ENCODE results near the gene ADGRD1.

The ADGRD1 gene

DNA sequence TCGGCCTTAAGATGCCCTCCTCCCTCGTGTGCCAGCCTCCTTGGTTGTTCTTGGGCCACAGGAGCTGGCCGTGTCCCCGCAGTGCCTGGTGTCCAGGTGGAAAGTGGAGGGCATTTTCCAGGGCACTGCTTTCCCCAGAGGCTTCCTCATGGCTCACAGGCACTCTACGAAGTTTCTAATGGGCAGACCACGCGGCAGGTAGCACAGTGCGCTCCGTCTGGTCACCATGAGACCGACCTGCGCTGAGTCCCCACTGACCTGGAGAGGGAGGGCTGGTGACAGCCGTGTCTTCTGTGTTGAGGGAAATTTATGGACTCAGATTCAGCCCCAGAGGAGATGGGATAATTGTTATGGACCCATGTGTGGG is 186.3 kb downstream of the ADGRD1 start:
- no peak for DNase-seq

GRCh38 chr12:131140697-131141096 is 187.0 kb downstream of the ADGRD1 start:
- no peak for DNase-seq

DNA sequence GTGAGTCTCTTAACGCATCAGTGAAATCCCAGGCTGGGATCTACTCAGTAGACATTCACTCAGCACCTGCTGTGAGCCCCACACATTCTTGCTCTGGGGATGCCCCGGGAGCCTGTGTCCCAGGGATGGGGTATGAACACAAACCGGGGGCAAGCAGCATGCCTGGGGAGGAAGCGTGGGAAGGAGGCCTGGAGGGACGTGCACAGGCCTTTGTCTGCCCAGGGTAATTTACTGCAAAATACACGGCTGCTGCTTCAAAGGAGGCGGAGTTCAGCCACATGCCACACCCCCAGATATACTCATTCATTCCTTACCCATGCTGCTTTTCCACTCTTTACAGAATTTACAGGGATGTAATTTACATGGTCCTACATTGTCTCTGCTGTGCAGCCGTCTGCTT is 187.8 kb downstream of the ADGRD1 start:
- no peak for DNase-seq

GRCh38 chr12:131142891-131143657 is 189.4 kb downstream of the ADGRD1 start:
- no peak for DNase-seq

DNA sequence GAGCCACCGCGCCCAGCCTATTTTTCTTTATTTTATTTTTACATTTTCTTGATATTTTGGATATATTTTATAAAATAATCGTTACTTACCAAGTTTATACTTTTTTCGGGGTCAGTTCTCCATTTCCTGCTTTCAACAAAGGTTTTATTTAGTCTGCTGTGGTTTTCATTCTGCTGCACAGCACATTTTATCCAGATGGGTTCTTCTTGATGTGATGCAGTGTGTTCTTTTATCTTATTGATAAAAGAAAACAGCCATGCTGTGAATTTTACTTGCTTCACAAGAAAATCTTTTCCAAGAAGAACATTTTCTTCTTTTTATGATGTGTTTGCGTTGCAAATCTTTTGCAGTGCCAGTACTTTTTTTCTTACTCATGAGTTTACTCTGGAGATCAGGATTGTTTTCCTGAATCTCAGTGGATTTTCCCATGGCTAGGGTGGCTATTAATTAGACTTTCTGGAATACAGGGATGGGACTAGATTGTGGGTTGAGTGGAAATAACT is 192.5 kb downstream of the ADGRD1 start:
- DNase-seq: no peak

DNA sequence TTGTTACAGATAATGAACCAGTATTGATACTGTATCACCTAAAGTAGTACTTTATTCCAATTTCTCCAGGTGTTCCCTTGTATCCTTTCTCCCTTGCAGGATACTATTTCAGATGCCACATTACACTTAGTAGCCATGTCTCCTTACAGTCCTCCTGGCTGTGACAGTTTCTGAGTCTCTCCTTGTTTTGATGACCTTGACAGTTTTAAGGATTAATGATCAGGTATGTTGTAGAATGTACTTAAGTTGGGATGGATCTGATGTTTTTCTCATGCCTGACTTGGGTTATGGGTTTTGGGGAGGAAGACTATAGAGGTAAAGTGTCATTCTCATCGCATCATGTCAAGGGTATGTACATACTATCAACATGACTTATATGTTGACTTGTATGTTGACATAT is 193.6 kb downstream of the ADGRD1 start:
- no peak for DNase-seq

DNA sequence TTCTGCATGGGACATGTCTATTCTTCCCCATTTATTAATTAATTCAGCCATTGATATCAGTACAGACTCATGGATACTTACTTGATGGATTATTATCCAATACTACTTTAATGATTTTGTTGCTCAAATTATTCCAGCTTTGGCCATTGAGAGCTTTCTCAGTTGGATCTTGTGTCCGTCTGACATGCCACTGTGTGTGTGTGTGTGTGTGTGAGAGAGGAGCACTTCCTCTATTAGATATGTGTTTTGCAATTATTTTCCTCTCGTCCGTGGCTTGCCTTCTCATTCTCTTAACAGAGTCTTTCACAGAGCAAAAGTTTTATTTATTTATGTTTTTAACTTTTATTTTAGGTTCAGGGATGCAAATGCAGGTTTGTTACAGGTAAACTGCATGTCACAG is 194.2 kb downstream of the ADGRD1 start:
- DNase-seq: no peak

GRCh38 chr12:131151558-131152345 is 198.0 kb downstream of the ADGRD1 start:
- DNase-seq: no peak

GRCh38 chr12:131152587-131152986 is 198.9 kb downstream of the ADGRD1 start:
- DNase-seq: no peak

- DNase-seq: no peak
Observed at GRCh38 chr12:131153016-131153415, 199.3 kb downstream of the ADGRD1 start.

DNA sequence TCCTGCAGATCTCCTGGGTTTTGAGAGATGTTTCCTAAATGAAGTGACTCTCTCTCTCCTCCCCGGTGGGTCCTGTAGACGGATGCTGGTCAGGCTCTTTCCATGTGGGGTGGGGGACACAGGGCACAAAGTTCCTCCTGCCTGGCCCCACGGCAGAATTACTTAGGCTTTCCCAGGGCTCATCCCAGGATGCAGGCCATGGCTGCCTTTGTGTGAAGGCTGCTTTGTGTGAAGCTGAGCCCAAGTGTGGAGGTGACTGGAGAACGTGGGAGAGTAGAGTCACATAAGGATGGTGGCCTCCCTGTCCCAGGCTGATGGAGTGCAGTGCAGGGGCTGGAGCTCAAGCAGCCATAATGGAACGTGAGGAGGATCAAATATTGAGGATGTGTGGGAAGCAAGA is 200.2 kb downstream of the ADGRD1 start:
- no peak for DNase-seq

DNA sequence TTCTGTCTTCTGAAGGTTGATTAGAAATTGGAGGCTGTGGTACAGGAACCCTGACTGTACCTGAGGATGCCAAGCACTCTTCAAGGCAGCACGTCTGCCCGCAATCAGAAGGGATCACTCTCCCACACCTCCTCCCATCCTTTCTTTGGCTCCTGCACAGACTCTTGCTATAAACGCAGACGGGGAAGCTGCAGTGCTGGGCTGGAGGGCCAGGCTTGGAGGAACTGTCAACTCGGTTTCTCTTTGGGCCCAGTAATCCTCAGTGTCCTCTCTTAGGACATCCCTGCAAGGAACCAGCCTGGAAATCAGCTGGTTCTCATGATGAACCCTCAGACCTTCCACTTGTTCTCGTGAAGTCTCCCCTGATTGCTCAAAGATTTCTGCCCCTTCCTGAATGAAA is 201.4 kb downstream of the ADGRD1 start:
- no peak for DNase-seq

GRCh38 chr12:131157743-131158142 is 204.0 kb downstream of the ADGRD1 start:
- no peak for DNase-seq

GRCh38 chr12:131159660-131160059 is 206.0 kb downstream of the ADGRD1 start:
- DNase-seq: no peak

- no peak for DNase-seq
Observed at GRCh38 chr12:131162113-131162512, 208.4 kb downstream of the ADGRD1 start.

DNA sequence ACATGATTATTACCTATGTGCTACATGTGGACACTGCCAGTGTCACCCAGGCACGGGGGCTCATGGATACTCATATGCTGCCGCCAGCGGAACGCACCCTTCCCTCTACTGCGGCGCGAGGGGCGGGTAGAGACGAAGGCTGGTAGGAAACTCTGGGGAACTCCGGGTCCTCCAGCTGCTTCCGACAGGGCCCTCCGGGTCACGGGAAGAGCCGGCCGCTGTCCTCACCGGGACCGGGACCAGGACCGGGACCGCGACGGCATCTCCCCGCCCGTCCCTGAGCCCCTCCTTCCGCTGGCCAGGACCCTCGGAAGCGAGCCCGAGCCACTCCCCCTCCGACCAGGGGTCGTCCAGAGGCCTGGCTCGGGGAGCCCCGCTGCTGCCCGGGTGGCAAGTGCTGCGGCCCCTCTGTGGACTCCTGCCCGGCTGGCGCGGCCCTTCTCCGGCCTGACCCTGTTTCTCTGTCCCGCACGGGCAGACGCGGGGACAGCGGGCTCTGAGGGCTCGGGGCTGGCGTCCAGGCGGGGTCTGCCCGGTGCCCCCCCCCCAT is 209.6 kb downstream of the ADGRD1 start:
- DNase-seq: no peak

DNA sequence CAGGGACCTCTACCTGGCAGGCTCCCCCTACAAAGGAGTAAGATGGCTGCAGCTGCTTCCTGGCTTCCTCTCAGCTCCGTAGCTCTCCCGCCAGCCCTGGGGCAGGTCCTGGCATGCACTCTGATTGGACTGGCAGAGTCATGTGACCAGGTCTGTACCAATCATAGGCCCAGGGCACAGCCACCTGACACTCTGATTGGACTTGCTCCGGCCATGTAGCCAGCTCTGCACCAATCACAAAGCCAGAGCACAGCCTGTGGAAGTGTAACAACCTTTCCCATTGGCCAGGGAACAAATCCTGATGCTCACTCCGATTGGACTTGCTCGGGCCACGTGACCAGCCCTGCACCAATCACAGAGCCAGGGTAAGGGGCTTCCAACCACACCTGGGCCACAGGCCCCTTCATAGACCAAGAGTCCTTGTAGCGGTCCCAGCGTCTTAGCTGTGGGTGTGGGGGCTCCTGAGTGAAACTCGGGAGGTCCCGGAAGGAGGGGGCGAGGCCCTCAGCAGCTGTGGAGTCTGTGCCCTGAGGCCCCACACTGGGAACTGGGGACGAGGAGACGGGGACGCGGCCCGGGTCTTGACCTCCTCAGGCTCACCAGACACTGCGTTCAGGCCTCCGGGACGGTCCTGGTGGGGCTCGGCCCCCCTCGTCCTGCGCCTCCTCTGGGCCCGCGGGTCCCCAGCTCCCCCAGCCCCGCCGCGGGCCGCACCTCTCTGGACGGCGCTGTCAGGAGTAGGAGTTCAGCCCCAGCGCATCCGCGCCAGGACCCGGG is 210.6 kb downstream of the ADGRD1 start:
- no peak for DNase-seq

DNA sequence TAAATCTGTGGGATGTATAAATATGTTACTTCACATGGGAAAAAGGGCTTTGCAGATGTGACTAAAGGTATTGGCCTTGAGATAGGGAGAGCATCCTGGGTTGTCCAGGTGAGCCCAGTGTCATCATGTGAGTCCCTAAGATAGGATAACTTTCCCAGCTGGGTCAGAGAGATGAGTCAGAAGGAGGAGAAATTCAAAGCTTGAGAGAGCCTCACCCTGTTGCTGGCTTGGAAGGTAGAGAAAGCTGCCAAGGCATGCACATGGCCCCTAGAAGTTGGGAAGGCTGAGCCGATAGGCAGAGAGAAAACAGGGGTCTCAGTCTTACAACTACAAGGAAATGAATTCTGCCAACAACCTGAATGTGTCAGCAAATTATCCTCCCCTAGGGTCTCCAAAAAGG is 213.0 kb downstream of the ADGRD1 start:
- DNase-seq: no peak

DNA sequence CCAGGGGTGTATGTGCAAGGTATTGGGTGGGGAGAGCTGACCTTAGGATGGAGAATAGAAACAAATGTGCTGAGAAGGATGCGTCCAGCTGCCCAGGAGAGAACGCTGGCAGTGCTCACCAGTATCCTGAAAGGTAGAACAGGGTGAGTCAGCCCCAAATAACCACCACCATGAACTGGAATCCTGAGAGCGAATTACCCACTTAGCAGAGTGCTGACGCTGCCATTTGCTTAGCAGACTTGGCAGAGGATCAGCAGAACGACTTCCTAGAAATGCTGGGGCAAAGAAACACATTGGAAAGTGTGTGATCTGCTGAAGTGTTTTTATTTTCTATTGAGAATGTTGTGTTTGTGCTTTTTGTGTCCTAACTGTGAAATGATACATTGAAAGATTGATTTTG is 213.6 kb downstream of the ADGRD1 start:
- DNase-seq: no peak

- no peak for DNase-seq
Observed at GRCh38 chr12:131171029-131171428, 217.3 kb downstream of the ADGRD1 start.

DNA sequence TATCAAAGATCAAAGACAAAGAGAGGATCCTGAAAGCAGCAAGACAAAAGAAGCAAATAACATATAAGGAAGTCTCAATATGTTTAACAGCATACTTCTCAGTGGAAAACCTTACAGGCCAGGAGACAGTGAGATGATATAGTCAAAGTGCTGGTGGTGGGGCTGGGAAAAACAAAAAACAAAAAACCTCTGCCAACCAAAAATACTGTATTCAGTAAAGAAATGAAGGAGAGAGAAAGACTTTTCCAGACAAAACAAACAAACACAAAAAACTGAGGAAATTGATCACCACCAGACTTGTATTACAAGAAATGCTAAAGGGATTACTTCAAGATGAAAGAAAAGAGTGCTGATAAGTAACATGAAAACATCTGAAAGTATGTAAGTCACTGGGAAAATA is 221.2 kb downstream of the ADGRD1 start:
- DNase-seq: no peak

DNA sequence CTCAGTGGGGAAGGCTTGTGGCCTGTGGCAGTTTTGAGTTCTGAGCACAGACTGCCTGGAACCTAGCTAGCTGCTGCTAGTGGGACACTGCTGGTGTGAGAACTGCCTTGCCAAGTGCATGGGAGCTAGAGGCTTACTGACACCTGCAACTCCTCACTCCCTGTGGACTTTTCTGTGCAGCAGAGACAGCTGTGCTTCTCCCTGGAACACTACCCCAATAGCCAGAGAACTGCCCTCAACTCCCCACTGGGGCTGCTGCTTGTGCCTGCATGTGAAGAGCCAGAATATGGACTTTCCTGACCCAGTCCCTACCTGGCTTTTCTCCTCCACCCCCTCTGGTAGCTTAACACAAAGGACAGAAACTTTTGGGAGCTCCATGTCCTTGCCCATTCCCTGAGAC is 222.6 kb downstream of the ADGRD1 start:
- DNase-seq: no peak

GRCh38 chr12:131176926-131177325 is 223.2 kb downstream of the ADGRD1 start:
- no peak for DNase-seq
